DOHH2 (cell line): Measurements from ENCODE around the gene DAO.

Source experiments
- EZH2phosphoT487 ChIP-seq: fragments of 200-600 bp; sonication (generic); IDR thresholded peaks from 2 replicates; pipeline ENCODE4 v1.6.1; 2017; ENCODE audit warnings: borderline replicate concordance, mild to moderate bottlenecking, antibody characterized with exemption, low read length, moderate library complexity, mixed read lengths
- TF ChIP-seq, protein P1 (sequence below): fragments of 200-600 bp; sonication (generic); IDR thresholded peaks from one replicate; pipeline ENCODE4 v1.5.1; 2014; ENCODE audit warnings: antibody characterized with exemption, mild to moderate bottlenecking, low read depth, low read length; ENCODE audit not compliant: poor library complexity, severe bottlenecking

GRCh38 chr12:108831309-108831991, 48.4 kb upstream of the DAO start:
- TF ChIP-seq, protein P1, sequence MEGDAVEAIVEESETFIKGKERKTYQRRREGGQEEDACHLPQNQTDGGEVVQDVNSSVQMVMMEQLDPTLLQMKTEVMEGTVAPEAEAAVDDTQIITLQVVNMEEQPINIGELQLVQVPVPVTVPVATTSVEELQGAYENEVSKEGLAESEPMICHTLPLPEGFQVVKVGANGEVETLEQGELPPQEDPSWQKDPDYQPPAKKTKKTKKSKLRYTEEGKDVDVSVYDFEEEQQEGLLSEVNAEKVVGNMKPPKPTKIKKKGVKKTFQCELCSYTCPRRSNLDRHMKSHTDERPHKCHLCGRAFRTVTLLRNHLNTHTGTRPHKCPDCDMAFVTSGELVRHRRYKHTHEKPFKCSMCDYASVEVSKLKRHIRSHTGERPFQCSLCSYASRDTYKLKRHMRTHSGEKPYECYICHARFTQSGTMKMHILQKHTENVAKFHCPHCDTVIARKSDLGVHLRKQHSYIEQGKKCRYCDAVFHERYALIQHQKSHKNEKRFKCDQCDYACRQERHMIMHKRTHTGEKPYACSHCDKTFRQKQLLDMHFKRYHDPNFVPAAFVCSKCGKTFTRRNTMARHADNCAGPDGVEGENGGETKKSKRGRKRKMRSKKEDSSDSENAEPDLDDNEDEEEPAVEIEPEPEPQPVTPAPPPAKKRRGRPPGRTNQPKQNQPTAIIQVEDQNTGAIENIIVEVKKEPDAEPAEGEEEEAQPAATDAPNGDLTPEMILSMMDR, result no peak
- no peak for TF ChIP-seq EZH2phosphoT487
